NCI-H510A (cell line): ENCODE results near the gene VIPR2.
A peak's percentile ranks its signal among the peaks of the same experiment; 100 is the strongest.

Experiments used
- DNase-seq: peaks from one replicate; lab custom pipeline; 2025; lab: John Stamatoyannopoulos, UW

Gene VIPR2

GRCh38 chr7:159040912-159041711 lies 103.6 kb downstream of the VIPR2 start:
- DNase-seq = no peak

- no peak for DNase-seq
Observed at GRCh38 chr7:159040146-159040545, 104.5 kb downstream of the VIPR2 start.

GRCh38 chr7:159039716-159040115 lies 105.0 kb downstream of the VIPR2 start:
- no peak for DNase-seq

- no peak for DNase-seq
Observed at GRCh38 chr7:159038066-159038465, 106.6 kb downstream of the VIPR2 start.

- DNase-seq = no peak
Observed at GRCh38 chr7:159036916-159037605, 107.6 kb downstream of the VIPR2 start.

- no peak for DNase-seq
Observed at GRCh38 chr7:159035571-159036073, 109.0 kb downstream of the VIPR2 start.

- DNase-seq = no peak
Observed at GRCh38 chr7:159034988-159035387, 109.7 kb downstream of the VIPR2 start.

- DNase-seq = no peak
Observed at GRCh38 chr7:159034394-159034793, 110.3 kb downstream of the VIPR2 start.

- DNase-seq = no peak
Observed at GRCh38 chr7:159033956-159034355, 110.7 kb downstream of the VIPR2 start.

- no peak for DNase-seq
Observed at GRCh38 chr7:159033473-159033825, 111.2 kb downstream of the VIPR2 start.

GRCh38 chr7:159032753-159033472 lies 111.8 kb downstream of the VIPR2 start:
- DNase-seq = no peak

- no peak for DNase-seq
Observed at GRCh38 chr7:159032322-159032721, 112.3 kb downstream of the VIPR2 start.

- DNase-seq = no peak
Observed at GRCh38 chr7:159031750-159032149, 112.9 kb downstream of the VIPR2 start.

- DNase-seq = no peak
Observed at GRCh38 chr7:159031135-159031701, 113.4 kb downstream of the VIPR2 start.

GRCh38 chr7:159030490-159031134 lies 114.1 kb downstream of the VIPR2 start:
- peak; percentile 59 for DNase-seq

GRCh38 chr7:159028508-159029401 lies 115.9 kb downstream of the VIPR2 start:
- DNase-seq = no peak

- DNase-seq = peak; percentile 65
Observed at GRCh38 chr7:159027789-159028507, 116.7 kb downstream of the VIPR2 start.

GRCh38 chr7:159027056-159027788 lies 117.4 kb downstream of the VIPR2 start:
- no peak for DNase-seq

- DNase-seq = no peak
Observed at GRCh38 chr7:159026271-159027055, 118.2 kb downstream of the VIPR2 start.
